ENCODE results near the gene ZBTB32.

Gene ZBTB32

DNA sequence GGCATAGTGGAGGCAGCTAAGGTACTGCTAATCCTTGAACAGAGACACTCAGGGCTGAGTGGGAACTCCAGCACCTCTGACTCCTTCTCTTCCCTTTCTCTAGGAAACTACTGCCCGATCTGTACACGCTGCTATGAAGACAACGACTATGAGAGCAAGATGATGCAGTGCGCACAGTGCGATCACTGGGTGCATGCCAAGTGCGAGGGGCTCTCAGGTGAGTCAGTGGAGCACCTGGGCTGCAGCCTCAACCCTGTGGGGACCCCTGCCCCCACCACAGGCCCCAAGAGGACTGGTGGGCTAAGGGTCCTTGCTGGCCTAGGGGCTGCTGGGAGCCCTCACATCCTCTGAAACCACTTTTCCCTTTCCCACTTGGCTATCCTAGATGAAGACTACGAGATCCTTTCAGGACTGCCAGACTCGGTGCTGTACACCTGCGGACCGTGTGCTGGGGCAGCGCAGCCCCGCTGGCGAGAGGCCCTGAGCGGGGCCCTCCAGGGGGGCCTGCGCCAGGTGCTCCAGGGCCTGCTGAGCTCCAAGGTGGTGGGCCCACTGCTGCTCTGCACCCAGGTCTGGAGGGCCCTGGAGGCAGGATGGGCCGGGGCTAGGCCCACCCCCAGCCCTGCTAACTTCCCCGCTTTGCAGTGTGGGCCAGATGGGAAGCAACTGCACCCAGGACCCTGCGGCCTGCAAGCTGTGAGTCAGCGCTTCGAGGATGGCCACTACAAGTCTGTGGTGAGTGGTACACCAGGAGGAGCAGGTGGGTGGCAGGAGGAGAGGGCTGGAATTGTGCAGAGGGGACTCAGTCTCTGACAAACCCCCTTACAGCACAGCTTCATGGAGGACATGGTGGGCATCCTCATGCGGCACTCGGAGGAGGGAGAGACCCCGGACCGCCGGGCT is 22.9 kb downstream of the ZBTB32 start:
- Histone ChIP-seq H3K27ac (ENCODE audit: low read depth, low read length) (no peak overlapping the region), H3K4me1 (ENCODE audit: control insufficient read depth in 1 of 2, insufficient read depth in 2 of 2, low read length in 2 of 2) (no peaks in the 10 kb centered on the region), H3K27me3 (ENCODE audit: control insufficient read depth in 1 of 2, insufficient read depth in 2 of 2, low read length in 2 of 2) (no peaks in the 10 kb centered on the region), H3K9ac (ENCODE audit: low read depth in 1 of 2, low read length in 2 of 2) (no peak overlapping the region), H3K4me3 (ENCODE audit: low read depth in 1 of 2, low read length in 2 of 2) (no peak overlapping the region), H3K36me3 (ENCODE audit: control insufficient read depth in 1 of 2, insufficient read depth in 2 of 2, low read length in 2 of 2) (peaks cover 81 to 99% of the 10 kb centered on the region in 2 donors), H3K9me3 (ENCODE audit: control insufficient read depth in 1 of 2, low read length in 2 of 2) (no peaks in the 10 kb centered on the region)

DNA sequence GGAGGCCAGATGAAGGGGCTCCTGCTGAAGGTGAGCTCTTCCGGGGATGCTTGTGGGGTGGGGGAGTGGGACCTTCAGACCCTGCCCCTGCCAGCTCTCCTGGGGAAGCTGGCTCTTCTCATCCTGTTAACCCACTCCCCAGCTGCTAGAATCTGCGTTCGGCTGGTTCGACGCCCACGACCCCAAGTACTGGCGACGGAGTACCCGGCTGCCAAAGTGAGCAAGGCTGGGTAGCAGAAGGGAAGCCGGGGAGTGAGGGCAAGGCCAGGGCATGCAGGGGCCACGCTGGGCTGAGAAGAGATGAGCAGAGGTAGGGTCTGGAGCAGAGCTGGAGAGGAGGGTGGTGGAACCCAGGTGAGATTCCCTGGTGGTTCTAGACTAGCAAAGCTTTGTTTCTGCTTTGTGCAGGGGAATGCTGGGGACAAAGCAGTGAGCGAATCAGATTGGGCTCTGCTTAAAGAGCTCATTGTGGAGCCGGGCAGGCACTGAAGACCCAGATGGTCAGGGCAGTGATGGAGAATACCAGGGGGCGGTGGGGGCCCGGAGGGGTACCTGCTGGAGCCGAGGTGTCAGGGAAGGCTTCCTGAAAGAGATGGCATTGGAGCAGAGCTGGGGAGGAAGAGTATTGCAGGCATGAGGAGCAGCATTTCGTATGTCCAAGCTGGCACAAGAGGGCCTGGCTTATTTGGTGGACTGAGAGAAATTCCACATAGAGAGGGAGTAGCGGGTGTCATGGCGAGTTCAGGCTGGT is 23.8 kb downstream of the ZBTB32 start:
- H3K9me3 ChIP-seq (ENCODE audit: control insufficient read depth in 1 of 2, low read length in 2 of 2) = no peaks in the 10 kb centered on the region
- no peak overlapping the region for H3K4me3 ChIP-seq (ENCODE audit: low read depth in 1 of 2, low read length in 2 of 2)
- no peaks in the 10 kb centered on the region for H3K27me3 ChIP-seq (ENCODE audit: control insufficient read depth in 1 of 2, insufficient read depth in 2 of 2, low read length in 2 of 2)
- H3K27ac ChIP-seq (ENCODE audit: low read depth, low read length) = no peak overlapping the region
- H3K9ac ChIP-seq (ENCODE audit: low read depth in 1 of 2, low read length in 2 of 2) = no peak overlapping the region
- peaks cover 74 to 94% of the 10 kb centered on the region in 2 donors for H3K36me3 ChIP-seq (ENCODE audit: control insufficient read depth in 1 of 2, insufficient read depth in 2 of 2, low read length in 2 of 2)
- H3K4me1 ChIP-seq (ENCODE audit: control insufficient read depth in 1 of 2, insufficient read depth in 2 of 2, low read length in 2 of 2) = no peaks in the 10 kb centered on the region

GRCh38 chr19:35729021-35729420 is 24.7 kb downstream of the ZBTB32 start:
- H3K9ac ChIP-seq (ENCODE audit: low read depth in 1 of 2, low read length in 2 of 2) = no peak overlapping the region
- H3K27me3 ChIP-seq (ENCODE audit: control insufficient read depth in 1 of 2, insufficient read depth in 2 of 2, low read length in 2 of 2) = no peaks in the 10 kb centered on the region
- no peaks in the 10 kb centered on the region for H3K4me1 ChIP-seq (ENCODE audit: control insufficient read depth in 1 of 2, insufficient read depth in 2 of 2, low read length in 2 of 2)
- H3K27ac ChIP-seq (ENCODE audit: low read depth, low read length) = no peak overlapping the region
- no peak overlapping the region for H3K4me3 ChIP-seq (ENCODE audit: low read depth in 1 of 2, low read length in 2 of 2)
- peaks cover 67 to 93% of the 10 kb centered on the region in 2 donors for H3K36me3 ChIP-seq (ENCODE audit: control insufficient read depth in 1 of 2, insufficient read depth in 2 of 2, low read length in 2 of 2)
- no peaks in the 10 kb centered on the region for H3K9me3 ChIP-seq (ENCODE audit: control insufficient read depth in 1 of 2, low read length in 2 of 2)

DNA sequence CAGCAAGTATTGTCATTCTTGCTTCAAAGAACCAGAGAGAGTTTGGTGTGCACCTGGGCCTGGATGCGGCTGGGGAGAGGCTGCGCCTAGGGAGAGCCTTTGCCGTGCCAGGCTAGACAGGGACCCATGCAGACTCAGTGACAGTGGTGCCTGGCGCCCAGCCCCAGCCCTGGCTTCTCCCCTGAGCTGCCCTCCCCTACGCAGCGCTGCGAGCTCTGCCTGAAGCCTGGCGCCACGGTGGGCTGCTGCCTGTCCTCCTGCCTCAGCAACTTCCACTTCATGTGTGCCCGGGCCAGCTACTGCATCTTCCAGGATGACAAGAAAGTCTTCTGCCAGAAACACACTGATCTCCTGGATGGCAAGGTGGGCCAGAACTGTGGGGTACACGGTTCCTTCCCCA is 25.4 kb downstream of the ZBTB32 start:
- no peak overlapping the region for H3K27ac ChIP-seq (ENCODE audit: low read depth, low read length)
- H3K9me3 ChIP-seq (ENCODE audit: control insufficient read depth in 1 of 2, low read length in 2 of 2) = no peaks in the 10 kb centered on the region
- no peak overlapping the region for H3K9ac ChIP-seq (ENCODE audit: low read depth in 1 of 2, low read length in 2 of 2)
- H3K36me3 ChIP-seq (ENCODE audit: control insufficient read depth in 1 of 2, insufficient read depth in 2 of 2, low read length in 2 of 2) = peaks cover 65 to 93% of the 10 kb centered on the region in 2 donors
- no peak overlapping the region for H3K4me3 ChIP-seq (ENCODE audit: low read depth in 1 of 2, low read length in 2 of 2)
- H3K4me1 ChIP-seq (ENCODE audit: control insufficient read depth in 1 of 2, insufficient read depth in 2 of 2, low read length in 2 of 2) = no peaks in the 10 kb centered on the region
- no peaks in the 10 kb centered on the region for H3K27me3 ChIP-seq (ENCODE audit: control insufficient read depth in 1 of 2, insufficient read depth in 2 of 2, low read length in 2 of 2)

- no peak overlapping the region for H3K9ac ChIP-seq (ENCODE audit: low read depth in 1 of 2, low read length in 2 of 2)
Observed at GRCh38 chr19:35730326-35730725, 26.0 kb downstream of the ZBTB32 start.

GRCh38 chr19:35731353-35731752 is 27.0 kb downstream of the ZBTB32 start:
- no peaks in the 10 kb centered on the region for H3K27me3 ChIP-seq (ENCODE audit: control insufficient read depth in 1 of 2, insufficient read depth in 2 of 2, low read length in 2 of 2)
- H3K9me3 ChIP-seq (ENCODE audit: control insufficient read depth in 1 of 2, low read length in 2 of 2) = no peaks in the 10 kb centered on the region
- H3K4me3 ChIP-seq (ENCODE audit: low read depth in 1 of 2, low read length in 2 of 2) = no peak overlapping the region
- H3K9ac ChIP-seq (ENCODE audit: low read depth in 1 of 2, low read length in 2 of 2) = no peak overlapping the region
- peaks cover 60 to 89% of the 10 kb centered on the region in 2 donors for H3K36me3 ChIP-seq (ENCODE audit: control insufficient read depth in 1 of 2, insufficient read depth in 2 of 2, low read length in 2 of 2)
- H3K4me1 ChIP-seq (ENCODE audit: control insufficient read depth in 1 of 2, insufficient read depth in 2 of 2, low read length in 2 of 2) = no peaks in the 10 kb centered on the region
- H3K27ac ChIP-seq (ENCODE audit: low read depth, low read length) = no peak overlapping the region

More at GRCh38 chr19:35730326-35730725, 26.0 kb downstream of the ZBTB32 start:
- no peaks in the 10 kb centered on the region for H3K4me1 ChIP-seq (ENCODE audit: control insufficient read depth in 1 of 2, insufficient read depth in 2 of 2, low read length in 2 of 2)
- H3K36me3 ChIP-seq (ENCODE audit: control insufficient read depth in 1 of 2, insufficient read depth in 2 of 2, low read length in 2 of 2) = peaks cover 66 to 91% of the 10 kb centered on the region in 2 donors
- H3K4me3 ChIP-seq (ENCODE audit: low read depth in 1 of 2, low read length in 2 of 2) = no peak overlapping the region
- no peak overlapping the region for H3K27ac ChIP-seq (ENCODE audit: low read depth, low read length)
- no peaks in the 10 kb centered on the region for H3K9me3 ChIP-seq (ENCODE audit: control insufficient read depth in 1 of 2, low read length in 2 of 2)
- H3K27me3 ChIP-seq (ENCODE audit: control insufficient read depth in 1 of 2, insufficient read depth in 2 of 2, low read length in 2 of 2) = no peaks in the 10 kb centered on the region

DNA sequence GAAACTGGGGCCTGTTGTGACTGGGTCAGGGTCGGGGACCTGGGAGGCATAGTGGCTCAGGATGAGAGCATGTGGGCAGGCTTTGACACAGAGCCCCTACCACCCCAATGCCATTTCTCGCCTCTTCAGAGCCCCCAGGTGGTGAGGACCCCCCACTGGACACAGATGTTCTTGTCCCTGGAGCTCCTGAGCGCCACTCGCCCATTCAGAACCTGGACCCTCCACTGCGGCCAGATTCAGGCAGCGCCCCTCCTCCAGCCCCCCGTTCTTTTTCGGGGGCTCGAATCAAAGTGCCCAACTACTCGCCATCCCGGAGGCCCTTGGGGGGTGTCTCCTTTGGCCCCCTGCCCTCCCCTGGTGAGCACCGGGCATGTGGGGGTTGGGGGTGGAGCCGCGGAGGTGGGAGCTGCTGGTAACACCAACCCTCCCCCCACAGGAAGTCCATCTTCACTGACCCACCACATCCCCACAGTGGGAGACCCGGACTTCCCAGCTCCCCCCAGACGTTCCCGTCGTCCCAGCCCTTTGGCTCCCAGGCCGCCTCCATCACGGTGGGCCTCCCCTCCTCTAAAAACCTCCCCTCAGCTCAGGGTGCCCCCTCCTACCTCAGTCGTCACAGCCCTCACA is 27.5 kb downstream of the ZBTB32 start:
- H3K9ac ChIP-seq (ENCODE audit: low read depth in 1 of 2, low read length in 2 of 2) = no peak overlapping the region
- peaks cover 62 to 90% of the 10 kb centered on the region in 2 donors for H3K36me3 ChIP-seq (ENCODE audit: control insufficient read depth in 1 of 2, insufficient read depth in 2 of 2, low read length in 2 of 2)
- H3K27ac ChIP-seq (ENCODE audit: low read depth, low read length) = no peak overlapping the region

DNA sequence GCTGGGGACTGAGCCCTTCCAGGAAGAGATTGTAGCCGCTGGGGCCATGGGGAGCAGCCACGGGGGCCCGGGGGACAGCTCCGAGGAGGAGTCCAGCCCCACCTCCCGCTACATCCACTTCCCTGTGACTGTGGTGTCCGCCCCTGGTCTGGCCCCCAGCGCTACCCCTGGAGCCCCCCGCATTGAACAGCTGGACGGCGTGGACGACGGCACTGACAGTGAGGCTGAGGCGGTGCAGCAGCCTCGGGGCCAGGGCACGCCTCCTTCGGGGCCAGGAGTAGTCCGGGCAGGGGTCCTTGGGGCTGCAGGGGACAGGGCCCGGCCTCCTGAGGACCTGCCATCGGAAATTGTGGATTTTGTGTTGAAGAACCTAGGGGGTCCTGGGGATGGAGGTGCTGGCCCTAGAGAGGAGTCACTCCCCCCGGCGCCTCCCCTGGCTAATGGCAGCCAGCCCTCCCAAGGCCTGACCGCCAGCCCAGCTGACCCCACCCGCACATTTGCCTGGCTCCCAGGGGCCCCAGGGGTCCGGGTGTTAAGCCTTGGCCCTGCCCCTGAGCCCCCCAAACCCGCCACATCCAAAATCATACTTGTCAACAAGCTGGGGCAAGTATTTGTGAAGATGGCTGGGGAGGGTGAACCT is 28.3 kb downstream of the ZBTB32 start:
- H3K36me3 ChIP-seq (ENCODE audit: control insufficient read depth in 1 of 2, insufficient read depth in 2 of 2, low read length in 2 of 2) = peaks cover 57 to 90% of the 10 kb centered on the region in 2 donors

More for the DNA sequence above, 27.5 kb downstream of the ZBTB32 start:
- Histone ChIP-seq H3K9me3 (ENCODE audit: control insufficient read depth in 1 of 2, low read length in 2 of 2) (no peaks in the 10 kb centered on the region), H3K27me3 (ENCODE audit: control insufficient read depth in 1 of 2, insufficient read depth in 2 of 2, low read length in 2 of 2) (no peaks in the 10 kb centered on the region), H3K4me1 (ENCODE audit: control insufficient read depth in 1 of 2, insufficient read depth in 2 of 2, low read length in 2 of 2) (no peaks in the 10 kb centered on the region), H3K4me3 (ENCODE audit: low read depth in 1 of 2, low read length in 2 of 2) (no peak overlapping the region)

GRCh38 chr19:35733180-35734125 is 29.1 kb downstream of the ZBTB32 start:
- Histone ChIP-seq H3K4me1 (ENCODE audit: control insufficient read depth in 1 of 2, insufficient read depth in 2 of 2, low read length in 2 of 2) (no peaks in the 10 kb centered on the region), H3K9me3 (ENCODE audit: control insufficient read depth in 1 of 2, low read length in 2 of 2) (no peaks in the 10 kb centered on the region), H3K9ac (ENCODE audit: low read depth in 1 of 2, low read length in 2 of 2) (no peak overlapping the region), H3K36me3 (ENCODE audit: control insufficient read depth in 1 of 2, insufficient read depth in 2 of 2, low read length in 2 of 2) (peaks cover 57 to 90% of the 10 kb centered on the region in 2 donors), H3K27ac (ENCODE audit: low read depth, low read length) (no peak overlapping the region), H3K27me3 (ENCODE audit: control insufficient read depth in 1 of 2, insufficient read depth in 2 of 2, low read length in 2 of 2) (no peaks in the 10 kb centered on the region), H3K4me3 (ENCODE audit: low read depth in 1 of 2, low read length in 2 of 2) (no peak overlapping the region)

More for the DNA sequence above, 28.3 kb downstream of the ZBTB32 start:
- H3K27ac ChIP-seq (ENCODE audit: low read depth, low read length) = no peak overlapping the region
- H3K27me3 ChIP-seq (ENCODE audit: control insufficient read depth in 1 of 2, insufficient read depth in 2 of 2, low read length in 2 of 2) = no peaks in the 10 kb centered on the region
- no peak overlapping the region for H3K9ac ChIP-seq (ENCODE audit: low read depth in 1 of 2, low read length in 2 of 2)
- no peaks in the 10 kb centered on the region for H3K4me1 ChIP-seq (ENCODE audit: control insufficient read depth in 1 of 2, insufficient read depth in 2 of 2, low read length in 2 of 2)
- H3K9me3 ChIP-seq (ENCODE audit: control insufficient read depth in 1 of 2, low read length in 2 of 2) = no peaks in the 10 kb centered on the region
- no peak overlapping the region for H3K4me3 ChIP-seq (ENCODE audit: low read depth in 1 of 2, low read length in 2 of 2)
